Activated T-cell treated with anti-CD3 and anti-CD28 coated beads, Interleukin-2, amount 50 U/mL, for 48 hours (primary cell): ENCODE results near the gene HSD17B12.

Experiments used
- DNase-seq, 2 experiments: peaks; one replicate each; pipeline ENCODE4 v3.0.0-alpha.2; 2020

HSD17B12 gene

DNA sequence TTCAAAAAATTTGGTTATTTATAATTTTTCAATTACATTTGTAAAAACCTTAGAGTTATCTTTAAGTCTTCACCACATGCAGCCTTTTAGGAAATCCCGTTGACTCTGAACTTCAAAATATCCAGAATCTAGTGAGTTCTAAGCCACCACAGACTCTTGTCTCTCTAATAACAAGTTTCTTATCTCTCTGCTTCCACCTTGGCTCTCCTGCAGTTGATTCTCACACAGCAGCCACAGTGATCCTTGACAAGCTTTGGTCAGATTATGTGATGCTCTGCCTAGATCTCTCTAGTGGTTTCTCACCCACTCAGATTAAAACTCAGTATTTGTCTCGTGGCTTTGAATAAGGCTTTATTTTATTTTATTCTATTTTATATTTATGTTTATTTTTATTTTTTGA, 8.6 kb downstream of the HSD17B12 start:
- no peak for DNase-seq

DNA sequence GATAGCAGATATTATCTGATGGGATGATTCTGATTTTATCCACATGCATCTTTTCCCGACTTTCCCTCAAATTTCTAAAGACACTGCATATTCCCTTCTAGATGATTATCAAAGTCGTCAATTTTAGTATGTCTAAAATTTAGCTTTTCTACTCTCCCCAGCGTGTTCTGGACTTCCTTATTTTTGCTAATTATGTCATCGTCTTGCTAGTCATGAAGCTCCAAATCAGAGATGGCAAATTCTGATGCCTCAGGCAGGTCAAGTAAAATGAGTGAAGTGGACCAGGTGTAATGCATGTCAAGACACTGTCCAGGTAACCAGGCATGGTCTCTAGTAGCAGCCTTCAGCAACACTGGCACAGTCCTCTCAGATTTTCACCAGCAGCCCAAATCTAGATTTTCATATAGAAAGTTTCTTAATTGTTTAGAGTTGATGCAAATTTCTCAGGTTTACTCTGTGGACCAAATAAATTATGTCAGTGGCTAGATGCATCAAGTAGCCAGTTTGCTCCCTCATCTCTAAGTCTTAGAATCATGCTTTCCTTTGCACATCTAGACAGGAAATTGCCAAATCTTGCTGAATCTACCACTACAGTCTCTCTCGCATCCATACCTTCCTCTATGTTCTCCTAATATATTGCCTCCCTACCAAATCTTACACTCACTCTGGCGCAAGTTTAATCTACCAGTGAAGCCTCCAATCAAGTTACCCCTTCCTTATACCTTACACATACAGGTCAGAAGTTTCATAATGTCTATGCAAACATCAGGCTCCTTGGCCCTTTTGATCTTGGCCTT, 10.6 kb downstream of the HSD17B12 start:
- DNase-seq, result no peak

DNA sequence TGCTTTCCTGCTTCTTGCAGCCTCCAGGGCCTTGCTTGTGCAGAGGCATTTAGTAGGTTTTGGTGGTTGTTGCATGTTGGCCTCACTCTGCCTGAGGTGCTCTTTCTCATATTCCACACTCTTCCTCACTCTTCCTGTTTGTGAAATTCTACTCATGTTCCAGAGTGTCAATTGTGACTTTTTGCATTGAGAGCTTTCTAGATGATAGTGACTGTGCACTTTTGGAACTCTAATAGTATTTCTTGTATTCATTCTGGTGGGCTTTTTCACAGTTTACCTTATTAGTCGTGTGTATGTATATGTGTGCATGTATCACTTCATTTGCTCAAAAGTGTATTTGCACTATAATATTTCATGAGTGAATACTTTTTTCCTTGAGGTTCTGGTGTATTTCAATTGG, 11.3 kb downstream of the HSD17B12 start:
- DNase-seq, result no peak

DNA sequence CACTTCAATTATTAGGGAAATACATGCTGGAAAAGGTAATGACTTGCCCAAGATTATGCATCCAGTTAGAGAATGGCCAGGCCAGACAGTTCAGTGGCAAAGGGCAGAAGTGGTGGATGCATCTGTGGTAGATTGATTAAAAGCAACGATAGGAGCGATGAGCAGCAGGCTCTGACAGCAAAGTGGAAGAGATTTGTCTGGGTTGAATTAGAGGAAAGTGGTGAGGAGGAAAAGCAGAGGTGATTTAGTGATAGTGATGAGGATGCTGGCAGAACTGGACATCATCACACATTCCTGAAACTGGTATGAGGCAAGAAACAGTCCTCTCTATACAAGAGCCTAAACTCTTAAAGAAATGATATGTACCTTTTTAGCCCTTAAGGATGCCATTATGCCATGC, 12.5 kb downstream of the HSD17B12 start:
- no peak for DNase-seq

DNA sequence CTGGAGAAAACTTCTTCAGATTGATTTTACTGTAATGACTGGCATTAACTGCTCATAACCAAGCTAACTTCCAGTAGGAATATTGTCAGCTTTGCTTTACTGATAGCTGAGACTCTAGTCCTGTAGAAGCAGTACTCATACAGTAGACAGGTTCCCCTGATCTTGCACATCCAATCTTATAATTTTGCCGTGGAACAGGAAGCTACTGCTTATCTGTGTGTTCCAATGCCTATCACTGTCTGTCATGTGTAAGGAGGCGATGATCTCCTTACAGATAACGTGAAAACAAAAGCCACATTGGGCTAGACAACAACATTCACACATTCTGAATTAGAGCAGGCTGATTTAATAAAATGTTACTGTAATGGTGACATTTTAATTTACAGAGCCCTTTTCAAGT, 13.2 kb downstream of the HSD17B12 start:
- DNase-seq, result no peak

DNA sequence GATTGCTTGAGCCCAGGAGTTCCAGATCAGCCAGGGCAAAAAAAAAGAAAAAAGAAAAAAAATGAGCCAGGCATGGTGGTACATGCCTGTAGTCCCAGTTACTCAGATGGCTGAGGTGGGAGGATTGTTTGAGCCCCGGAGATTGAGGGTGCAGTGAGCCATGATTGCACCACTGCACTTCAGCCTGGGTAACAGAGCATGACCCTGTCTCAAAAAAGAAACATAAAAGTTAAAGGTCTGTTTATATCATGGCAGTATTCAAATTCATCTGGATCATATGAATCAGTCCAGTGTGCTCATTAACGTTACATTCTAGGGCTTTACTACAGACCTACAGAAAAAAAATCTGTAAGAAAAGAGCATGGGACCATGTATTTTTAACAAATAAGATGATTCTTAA, 13.9 kb downstream of the HSD17B12 start:
- DNase-seq, result no peak

DNA sequence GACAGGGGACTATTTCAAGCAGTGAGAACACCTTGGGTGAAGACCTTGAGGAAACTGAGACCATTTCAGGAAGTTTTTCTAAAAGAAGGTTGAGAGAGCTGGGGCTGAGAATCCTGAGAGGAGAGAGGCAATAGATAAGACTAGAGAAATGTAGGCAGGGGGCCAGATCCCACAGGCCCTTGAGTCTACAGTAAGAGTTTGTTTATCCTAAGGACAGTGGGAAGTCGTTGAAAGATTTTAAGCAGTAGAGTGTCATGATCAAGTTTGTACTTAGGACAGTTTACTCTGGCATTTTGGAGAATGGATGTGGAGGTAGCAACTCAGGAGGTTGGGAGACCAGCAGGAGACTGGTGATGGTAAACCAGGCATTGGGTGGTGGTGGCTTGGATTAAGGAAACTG, 17.1 kb downstream of the HSD17B12 start:
- no peak for DNase-seq

DNA sequence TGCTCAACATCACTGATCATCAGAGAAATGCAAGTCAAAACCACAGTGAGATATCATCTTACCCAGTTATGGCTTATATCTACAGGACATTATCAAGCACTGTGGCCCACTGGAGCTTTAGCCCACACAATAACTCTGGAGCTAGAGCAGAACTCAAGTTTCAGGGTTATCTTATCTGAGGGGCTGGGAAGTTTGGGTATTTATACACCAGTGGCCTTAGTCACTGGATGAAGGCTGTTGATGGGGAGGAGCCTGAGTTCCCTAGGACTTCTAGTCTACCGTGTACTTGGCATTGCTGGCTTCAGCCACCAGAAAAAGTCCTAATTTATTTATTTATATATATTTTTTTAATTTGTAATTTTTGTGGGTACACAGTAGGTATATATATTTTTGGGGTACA, 19.3 kb downstream of the HSD17B12 start:
- no peak for DNase-seq

DNA sequence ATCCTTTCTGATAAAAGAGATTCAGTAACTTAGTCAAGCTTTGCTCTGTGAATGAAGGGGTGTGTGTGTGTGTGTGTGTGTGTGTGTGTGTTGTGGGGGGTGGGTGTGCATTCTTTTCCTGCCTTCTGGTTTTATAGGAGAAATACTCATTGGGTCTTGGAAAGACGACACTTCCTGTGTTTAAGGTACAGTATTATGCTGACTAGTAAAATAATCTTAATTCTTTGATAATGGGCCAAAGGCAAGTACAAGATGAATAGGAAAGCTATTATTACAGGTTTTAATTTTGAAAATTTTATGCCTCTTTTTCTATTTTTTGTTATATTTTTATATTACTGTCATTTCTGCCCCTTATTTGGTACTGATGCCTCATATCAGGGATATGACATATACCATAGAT, 26.1 kb downstream of the HSD17B12 start:
- no peak for DNase-seq

DNA sequence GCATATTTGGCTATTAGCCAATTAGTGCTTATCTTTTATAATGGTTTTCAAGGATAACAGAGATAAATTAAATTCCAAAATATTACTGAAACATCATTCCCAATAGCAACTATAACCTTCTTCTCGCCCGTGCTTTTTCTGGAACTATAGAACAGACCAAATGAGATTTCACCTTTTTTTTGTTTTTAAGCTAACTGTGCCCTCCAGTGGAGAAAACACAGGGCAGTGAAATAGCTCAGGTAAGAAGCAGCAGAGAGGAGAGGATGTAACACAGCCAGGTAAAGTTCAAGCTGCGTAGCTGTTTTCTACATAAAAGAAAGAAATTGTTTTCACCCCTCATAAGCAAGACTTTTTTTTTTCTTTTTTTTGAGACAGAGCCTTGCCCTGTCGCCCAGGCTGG, 28.2 kb downstream of the HSD17B12 start:
- no peak for DNase-seq

DNA sequence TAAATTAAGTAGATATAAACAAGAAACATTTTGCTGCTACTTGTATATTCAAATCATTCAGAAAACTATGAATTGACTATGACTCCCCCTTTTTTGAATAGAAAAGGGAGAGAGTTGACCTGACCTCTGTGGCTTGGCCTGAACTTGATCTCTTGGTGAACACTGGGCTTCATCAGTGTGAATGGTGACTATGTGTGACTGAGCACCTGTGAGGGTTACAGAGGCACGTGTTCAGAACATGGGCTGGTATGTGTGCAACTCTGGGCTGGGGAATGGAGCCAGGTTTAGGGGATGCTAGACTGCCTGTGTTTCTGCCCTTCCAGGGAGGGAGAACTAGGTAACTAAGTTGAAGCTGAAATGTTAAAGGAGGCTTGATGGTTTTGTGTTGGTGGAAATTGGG, 29.2 kb downstream of the HSD17B12 start:
- DNase-seq, result no peak

DNA sequence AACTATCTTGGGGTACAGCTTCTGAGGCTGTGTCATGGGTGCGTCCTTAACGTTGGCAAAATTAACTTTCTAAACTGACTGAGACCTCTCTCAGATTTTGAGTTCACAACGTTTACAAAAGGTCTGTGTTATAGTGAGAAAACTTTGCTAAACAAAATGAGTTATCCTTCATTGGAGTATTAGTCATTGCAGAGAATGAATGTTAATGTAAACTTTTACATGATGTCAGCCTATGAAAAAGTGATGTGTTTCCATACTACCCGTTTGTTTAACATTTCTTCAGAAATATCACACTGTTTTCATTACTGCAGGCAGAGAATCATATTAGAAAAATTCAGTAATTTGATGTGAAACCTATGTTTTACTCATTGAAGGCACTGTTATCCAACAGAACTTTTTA, 32.1 kb downstream of the HSD17B12 start:
- no peak for DNase-seq

DNA sequence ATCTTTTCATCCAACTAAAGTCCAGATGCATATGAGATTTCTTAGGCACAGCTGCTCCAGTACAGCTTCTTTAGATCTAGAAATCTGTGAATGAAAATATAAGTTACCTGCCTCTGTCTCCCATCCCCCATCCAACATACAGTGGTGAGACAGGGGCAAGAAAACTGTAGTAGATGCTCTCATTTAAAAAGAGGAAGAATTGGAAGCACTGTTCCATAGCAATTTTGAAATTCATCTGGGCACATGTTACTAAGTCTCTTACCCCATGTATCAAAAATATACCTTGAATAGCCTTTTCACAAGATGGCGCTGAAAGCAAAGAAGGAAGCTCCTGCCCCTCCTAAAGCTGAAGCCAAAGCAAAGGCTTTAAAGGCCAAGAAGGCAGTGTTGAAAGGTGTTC, 37.8 kb downstream of the HSD17B12 start:
- DNase-seq, result no peak

DNA sequence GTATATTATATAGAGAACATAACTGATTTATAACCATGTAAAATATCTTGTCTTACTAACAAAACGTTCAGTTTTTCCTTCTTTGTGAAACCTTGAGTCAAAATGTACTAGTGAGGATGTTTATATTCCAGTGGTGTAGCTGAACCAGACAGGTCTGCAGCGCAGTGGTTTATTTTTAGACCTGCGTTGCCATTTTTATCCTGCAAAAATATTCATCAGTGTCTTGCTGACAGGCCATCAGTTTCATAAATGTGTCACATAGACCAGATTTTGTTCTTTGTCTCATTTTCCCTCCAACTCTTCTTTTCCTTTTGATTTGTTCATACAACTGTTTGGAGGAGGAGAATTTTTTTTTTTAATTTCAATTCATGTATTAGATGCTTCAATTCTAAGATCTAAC, 43.1 kb downstream of the HSD17B12 start:
- no peak for DNase-seq

DNA sequence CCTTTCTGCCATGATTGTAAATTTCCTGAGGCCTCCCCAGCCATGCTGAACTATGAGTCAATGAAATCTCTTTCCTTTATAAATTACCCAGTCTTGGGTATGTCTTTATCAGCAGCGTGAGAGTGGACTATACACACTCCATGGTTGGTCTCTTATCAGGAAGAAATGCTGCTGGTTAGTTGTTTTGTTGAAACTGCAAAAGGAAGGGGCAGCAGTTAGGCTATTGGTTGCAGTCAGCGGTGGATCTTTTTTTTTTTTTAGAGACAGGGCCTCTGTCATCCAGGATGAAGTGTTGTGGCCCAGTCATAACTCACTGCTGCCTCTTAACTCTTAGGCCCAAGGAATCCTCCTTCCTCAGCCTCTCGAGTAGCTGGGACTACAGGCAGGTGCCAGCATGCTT, 51.7 kb downstream of the HSD17B12 start:
- no peak for DNase-seq

DNA sequence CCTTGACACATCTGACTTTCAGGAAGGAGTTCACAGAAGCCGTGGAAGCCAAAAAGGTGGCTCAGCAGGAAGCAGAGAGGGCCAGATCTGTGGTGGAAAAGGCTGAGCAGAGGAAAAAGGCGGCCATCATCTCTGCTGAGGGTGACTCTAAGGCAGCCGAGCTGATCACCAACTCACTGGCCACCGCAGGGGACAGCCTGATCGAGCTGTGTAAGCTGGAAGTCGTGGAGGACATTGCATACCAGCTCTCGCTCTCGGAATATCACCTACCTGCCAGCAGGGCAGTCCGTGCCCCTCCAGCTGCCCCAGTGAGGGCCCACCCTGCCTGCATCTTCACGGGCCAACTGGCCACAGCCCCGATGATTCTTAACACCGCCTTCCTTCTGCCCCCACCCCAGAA, 53.7 kb downstream of the HSD17B12 start:
- no peak for DNase-seq

DNA sequence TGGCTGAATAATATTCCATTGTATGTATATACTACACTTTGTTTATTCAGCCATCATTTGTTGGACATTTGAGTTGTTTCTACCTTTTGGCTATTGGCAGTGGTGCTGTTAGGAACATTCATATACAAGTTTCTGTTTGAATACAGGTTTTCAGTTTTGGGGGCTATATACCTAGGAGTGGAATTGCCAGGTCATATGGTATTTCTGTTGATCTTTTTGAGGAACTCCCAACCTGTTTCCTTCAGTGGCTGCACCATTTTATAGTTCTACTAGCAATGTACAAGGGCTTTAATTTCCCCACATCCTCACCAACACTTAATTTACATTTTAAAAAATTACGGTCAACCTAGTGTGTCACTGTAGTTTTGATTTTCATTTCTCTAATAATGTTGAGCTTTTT, 54.6 kb downstream of the HSD17B12 start:
- DNase-seq, result no peak

DNA sequence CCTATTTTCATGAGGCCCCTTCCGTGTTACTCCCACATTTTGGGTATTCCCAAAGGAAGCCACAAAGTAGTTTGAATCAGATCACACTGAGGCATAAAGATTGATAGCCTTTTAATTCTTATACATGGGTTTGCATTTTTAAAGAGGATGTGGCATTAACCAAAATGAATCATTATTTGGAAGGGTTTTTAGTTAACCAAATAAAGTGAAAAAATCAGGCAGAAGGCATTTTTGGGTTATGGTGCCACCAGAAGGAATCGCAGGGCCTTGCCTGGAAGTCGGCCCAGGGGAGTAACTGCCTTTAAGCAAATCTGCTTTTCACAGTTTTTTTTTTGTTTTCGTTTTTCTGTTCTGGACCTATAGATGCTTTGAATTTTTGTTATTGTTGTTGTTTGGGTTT, 55.4 kb downstream of the HSD17B12 start:
- DNase-seq, result no peak

DNA sequence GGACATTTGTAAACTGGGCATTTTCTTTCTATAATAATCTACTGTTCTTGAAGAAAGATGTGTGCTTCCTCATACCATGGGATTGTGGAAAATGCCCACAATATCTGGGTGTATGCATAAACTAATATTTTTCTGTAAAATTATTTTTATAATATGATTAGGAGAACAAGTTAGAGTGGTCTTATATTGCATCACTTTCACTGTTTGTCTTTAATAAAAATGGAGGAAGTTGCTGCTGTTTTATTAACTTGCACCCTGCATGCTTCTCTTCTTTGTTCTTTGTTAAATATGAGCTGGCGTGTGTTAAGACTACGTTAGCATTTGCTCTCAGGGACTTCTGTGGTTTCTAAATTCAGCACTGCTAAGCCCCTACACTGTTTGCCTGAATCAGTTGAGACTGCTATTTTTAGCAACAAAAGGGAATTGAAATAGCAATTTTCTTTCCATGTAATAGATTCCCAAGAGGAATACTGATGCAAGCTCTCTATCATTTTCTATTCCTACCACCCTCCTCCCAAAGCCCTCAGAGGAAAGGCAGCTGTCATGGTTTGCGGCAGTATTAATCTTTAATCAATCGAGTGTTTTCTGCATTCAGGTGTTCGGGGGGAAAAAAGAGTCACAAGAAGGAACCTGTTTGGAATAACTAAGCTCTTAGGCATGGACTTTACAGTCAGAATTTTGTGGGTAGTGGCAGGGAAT, 56.1 kb downstream of the HSD17B12 start:
- DNase-seq, result no peak

DNA sequence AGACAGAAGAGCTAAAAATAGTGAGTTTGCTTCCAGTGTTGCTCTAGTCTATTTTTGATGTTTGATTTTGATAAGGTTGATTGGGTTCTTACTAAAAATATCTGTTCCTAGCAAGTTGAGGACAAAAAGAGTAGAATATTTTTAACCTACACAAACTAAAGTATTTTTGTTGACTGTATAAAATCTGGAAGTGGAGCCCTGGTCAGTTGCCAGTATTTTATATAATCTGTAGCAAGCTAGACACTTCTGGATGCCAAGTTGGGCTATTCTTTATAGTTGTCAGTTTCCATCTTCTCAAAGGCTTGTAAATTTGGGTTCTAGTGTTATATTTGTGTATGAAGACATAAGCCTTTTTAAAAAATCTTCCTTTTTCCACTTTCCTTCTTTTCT, 56.7 kb downstream of the HSD17B12 start:
- no peak for DNase-seq

DNA sequence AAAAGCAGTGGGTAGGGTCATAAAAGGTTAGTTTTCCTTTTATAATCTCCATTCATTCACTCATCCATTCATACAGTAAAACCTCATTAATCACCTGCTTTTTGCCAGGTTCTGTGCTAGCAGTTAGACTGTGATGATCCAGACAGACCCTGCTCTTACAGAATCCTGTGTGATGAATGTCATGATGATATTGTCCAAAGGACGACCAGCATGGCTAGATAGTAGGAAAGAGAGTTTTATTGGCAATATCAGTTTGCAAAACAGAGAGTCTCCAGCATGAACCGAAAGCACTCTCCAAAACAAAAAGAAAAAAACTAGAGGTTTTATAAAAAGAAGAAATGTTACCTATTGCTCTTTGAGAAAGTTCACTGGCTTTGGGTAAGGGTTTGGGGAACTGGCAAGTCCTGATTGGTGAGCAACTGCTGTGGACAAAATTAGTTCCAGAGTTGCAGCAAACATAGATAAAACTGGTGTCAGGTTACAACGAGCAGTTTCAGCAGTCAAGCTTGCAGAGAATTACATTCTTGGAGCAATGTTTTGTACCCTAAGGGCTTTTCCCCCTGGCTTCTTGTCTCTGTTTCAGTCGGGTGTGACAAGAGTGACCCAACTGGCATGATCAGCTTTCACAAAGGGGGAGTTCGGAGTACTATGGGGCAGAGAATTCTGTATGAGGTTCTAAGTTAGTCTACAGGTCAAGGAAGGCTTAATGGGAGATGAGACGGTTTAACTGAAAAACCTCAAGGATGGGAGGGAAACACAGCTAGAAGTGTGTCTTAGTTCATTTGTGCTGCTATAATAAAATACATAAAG, 58.3 kb downstream of the HSD17B12 start:
- no peak for DNase-seq

DNA sequence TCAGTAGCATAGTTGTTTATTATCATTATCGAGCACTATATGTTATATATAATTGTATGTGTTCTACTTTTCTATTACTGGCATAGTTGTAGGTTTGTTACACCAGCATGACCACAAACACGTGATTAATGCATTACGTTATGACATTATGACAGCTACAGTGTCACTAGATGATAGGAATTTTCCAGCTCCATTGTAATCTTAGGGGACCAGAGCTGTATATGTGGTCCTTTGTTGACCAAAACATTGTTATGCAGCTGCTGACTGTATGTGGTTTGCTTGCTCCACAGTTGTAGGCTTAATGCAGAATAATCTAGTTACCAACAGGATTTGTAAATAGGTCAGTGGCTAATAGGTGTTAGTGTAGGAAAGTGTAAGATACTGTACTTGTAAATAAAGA, 66.1 kb downstream of the HSD17B12 start:
- DNase-seq, result no peak

DNA sequence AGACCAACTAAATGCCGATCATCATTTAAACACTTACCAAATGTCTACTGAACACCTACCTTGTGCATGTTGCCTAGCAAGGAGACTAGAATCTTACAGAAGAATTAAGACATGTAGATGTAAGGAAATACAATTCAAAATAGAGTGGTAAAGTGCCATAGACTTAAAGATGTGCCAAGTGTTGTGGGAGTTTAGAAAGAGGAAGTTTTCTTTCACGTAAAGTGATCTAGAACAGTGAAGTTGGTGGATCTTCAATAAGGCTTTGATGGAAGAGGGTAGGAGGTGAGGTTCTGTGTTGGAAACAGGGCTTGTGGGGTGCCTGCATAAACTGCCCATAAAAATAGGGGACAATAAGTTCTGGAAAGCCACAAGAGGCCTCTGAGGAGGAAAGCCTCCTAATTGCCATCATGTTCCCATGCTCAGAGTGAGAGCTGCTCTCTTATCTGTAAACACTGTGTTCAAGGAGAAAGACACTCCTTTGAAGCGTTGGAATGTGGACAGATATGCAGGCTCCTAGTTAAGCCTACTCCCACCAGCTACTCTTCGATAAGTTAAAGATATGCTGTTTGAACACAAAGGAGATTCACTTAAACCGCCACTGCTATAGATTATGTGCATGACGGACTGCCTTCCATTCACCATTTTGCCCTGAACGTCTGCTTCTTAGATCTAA, 66.7 kb downstream of the HSD17B12 start:
- no peak for DNase-seq
